HUES64 (cell line): ENCODE measurements around the gene RBP3. TPM values are rescaled to one million over a fixed set of nuclear protein-coding genes. Genes with fewer than 3 reads are reported as not detected.
A peak's percentile ranks its signal among the peaks of the same experiment; 100 is the strongest.

Source experiments
- H3K27ac ChIP-seq: 2 replicates; pipeline ENCODE4 v1.7.0; 2013; ENCODE audit warnings: low read depth, low read length, inconsistent platforms
- H3K27me3 ChIP-seq: 2 replicates; pipeline ENCODE4 v1.6.1; 2013; ENCODE audit warnings: mild to moderate bottlenecking, low read length; ENCODE audit not compliant: insufficient read depth
- H3K36me3 ChIP-seq: 2 replicates; pipeline ENCODE4 v1.6.1; 2013; ENCODE audit warnings: mild to moderate bottlenecking, low read length; ENCODE audit not compliant: insufficient read depth
- H3K4me1 ChIP-seq: 2 replicates; pipeline ENCODE4 v1.6.1; 2013; ENCODE audit warnings: mild to moderate bottlenecking, low read length, moderate library complexity; ENCODE audit not compliant: insufficient read depth
- H3K4me3 ChIP-seq: 2 replicates; pipeline ENCODE4 v1.5.1; 2013; ENCODE audit warnings: mild to moderate bottlenecking, low read length, moderate library complexity
- H3K9ac ChIP-seq: 2 replicates; pipeline ENCODE4 v1.6.1; 2013; ENCODE audit warnings: mild to moderate bottlenecking, low read depth, low read length
- H3K9me3 ChIP-seq: 2 replicates; pipeline ENCODE4 v1.6.1; 2013; ENCODE audit warnings: low read depth, low read length; ENCODE audit not compliant: insufficient read depth
- WGBS: fragments of 150-250, 120-280 bp; methylation state at CpG from one replicate; pipeline ENCODE4 v1.1.7; 2013; ENCODE audit warnings: missing lambda C conversion rate; 5-methylcytosine and 5-hydroxymethylcytosine counted together
- polyA plus RNA-seq, 2 experiments: library from polyadenylated mRNA; stranded (reverse); fragments of 50-300 nt; gene quantifications; one replicate each; pipeline ENCODE4 v1.2.3, GENCODE V29; 2013

RBP3 gene
- not detected for polyA plus RNA-seq (2013, experiment 1 of 2)
- polyA plus RNA-seq (2013, experiment 2 of 2): not detected

DNA sequence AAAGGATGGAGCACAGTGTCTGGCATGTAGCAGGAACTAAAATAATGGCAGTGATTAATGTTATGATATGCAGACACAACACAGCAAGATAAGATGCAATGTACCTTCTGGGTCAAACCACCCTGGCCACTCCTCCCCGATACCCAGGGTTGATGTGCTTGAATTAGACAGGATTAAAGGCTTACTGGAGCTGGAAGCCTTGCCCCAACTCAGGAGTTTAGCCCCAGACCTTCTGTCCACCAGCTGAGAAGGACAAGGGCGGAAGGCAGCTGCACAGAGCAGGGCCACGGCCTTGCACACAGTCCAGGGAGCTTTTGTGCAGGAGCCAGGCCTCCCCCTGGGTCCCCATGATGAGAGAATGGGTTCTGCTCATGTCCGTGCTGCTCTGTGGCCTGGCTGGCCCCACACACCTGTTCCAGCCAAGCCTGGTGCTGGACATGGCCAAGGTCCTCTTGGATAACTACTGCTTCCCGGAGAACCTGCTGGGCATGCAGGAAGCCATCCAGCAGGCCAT, at the start of gene RBP3:
Gene RBP3 (plus strand): TSS at position 226 of the 514 bp plus-strand sequence. CDS start 122 bp downstream, at position 348.
- 95% methylated on average over 5 of the region's 5 CpGs for WGBS
- no peaks in the 10 kb centered on the region for H3K4me1 ChIP-seq
- no peak within 1 kb of the TSS for H3K4me3 ChIP-seq
- H3K9me3 ChIP-seq: no peaks in the 10 kb centered on the region
- no peaks in the 10 kb centered on the region for H3K27me3 ChIP-seq
- H3K36me3 ChIP-seq: no peaks in the 10 kb centered on the region
- H3K9ac ChIP-seq: no peak within 1 kb of the TSS
- H3K27ac ChIP-seq: no peak within 1 kb of the TSS

GRCh38 chr10:47298715-47299114, 49.4 kb upstream of the RBP3 start:
- 82% methylated on average over 1 of the region's 1 CpG for WGBS
- Histone ChIP-seq H3K4me3 (no peak overlapping the region), H3K27ac (no peak overlapping the region), H3K9ac (no peak overlapping the region), H3K27me3 (peaks cover 59% of the 10 kb centered on the region), H3K36me3 (no peaks in the 10 kb centered on the region), H3K9me3 (no peaks in the 10 kb centered on the region), H3K4me1 (peaks cover 3% of the 10 kb centered on the region; the same call in 1 of the 2 replicates)

DNA sequence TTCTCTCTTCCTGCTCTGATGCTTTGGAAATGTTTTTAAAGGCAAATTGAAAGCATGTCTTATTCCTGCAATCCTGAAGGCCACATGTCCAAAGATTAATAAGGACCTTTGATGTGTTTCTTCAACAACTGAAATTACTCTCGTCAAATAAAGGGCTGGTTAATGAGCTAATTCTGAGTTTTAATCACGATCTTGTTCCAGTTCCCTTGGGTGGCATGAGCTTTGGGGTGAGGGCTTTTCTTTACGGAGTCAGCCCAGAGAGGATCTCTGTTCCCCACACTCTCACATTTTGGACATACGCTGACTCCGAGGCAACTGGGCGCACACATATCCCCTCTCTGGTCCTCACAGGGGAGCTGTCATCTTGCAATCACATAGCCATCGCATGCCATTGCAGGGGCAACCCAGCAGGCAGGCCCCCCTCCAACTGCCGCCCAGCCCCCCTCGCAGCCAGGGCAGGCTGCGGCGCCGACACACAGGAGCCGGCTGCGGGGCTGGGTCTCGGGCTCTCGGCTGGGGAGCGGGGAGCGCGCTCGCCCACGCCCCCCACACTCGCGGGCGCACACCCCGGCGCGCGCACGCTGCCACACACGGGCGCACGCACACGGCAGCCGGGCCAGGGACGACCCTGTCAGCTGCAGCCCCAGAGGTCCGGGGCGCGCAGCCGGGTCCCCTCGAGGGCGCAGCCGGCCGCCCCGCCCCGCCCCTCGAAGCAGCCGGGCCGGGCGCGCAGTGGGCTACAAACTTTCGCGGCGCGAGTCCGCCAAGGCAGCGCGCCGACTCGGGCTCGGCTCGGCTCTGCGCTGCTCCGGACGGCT, 48.3 kb upstream of the RBP3 start, which contains the start of gene GDF10:
Gene GDF10 (plus strand): TSS at position 587 of the 818 bp plus-strand sequence. CDS start 455 bp downstream, outside the sequence.
- peak within 1 kb of the TSS; percentile 24; the same call in 1 of the 2 replicates for H3K9ac ChIP-seq

GRCh38 chr10:47300429-47300931, 47.7 kb upstream of the RBP3 start:
- Histone ChIP-seq H3K4me1 (peaks cover 3% of the 10 kb centered on the region; the same call in 1 of the 2 replicates), H3K27ac (no peak overlapping the region), H3K36me3 (no peaks in the 10 kb centered on the region), H3K9me3 (no peaks in the 10 kb centered on the region), H3K4me3 (peak overlapping the region; percentile 60), H3K9ac (peak overlapping the region; percentile 24; the same call in 1 of the 2 replicates), H3K27me3 (peaks cover 62% of the 10 kb centered on the region)
- 5% methylated on average over 57 of the region's 57 CpGs for WGBS

More for the DNA sequence above, 48.3 kb upstream of the RBP3 start, which contains the start of gene GDF10:
- H3K4me3 ChIP-seq: peak within 1 kb of the TSS; percentile 60
- no peak within 1 kb of the TSS for H3K27ac ChIP-seq
- H3K36me3 ChIP-seq: no peaks in the 10 kb centered on the region
- peaks cover 62% of the 10 kb centered on the region for H3K27me3 ChIP-seq
- no peaks in the 10 kb centered on the region for H3K9me3 ChIP-seq
- H3K4me1 ChIP-seq: peaks cover 3% of the 10 kb centered on the region; the same call in 1 of the 2 replicates
- 7% methylated on average over 64 of the region's 64 CpGs for WGBS

DNA sequence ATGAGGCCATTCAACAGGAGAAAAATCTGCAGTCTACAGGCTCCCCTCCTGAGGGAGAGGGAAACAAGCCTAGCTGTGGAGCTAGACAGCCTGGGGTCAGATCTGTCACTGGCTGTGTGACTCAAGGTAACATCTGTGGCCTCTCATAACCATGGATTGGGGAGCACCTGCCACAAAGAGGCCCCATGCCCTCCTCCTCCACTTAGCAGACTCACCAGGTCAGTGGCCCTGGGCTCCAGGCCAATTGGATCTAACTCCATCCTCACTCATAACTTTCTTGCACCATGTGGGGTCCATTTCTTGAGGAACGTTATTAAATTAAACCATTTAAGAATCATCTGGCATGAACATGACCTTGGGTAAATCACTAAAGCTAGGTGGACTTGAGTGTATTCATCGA, 46.3 kb upstream of the RBP3 start:
- Histone ChIP-seq H3K9ac (no peak overlapping the region), H3K4me3 (no peak overlapping the region), H3K4me1 (peaks cover 3% of the 10 kb centered on the region; the same call in 1 of the 2 replicates), H3K36me3 (no peaks in the 10 kb centered on the region), H3K27ac (no peak overlapping the region), H3K27me3 (peaks cover 59% of the 10 kb centered on the region), H3K9me3 (no peaks in the 10 kb centered on the region)
- WGBS: 93% methylated on average over 2 of the region's 2 CpGs

GRCh38 chr10:47303105-47303504, 45.1 kb upstream of the RBP3 start:
- Histone ChIP-seq H3K36me3 (no peaks in the 10 kb centered on the region), H3K9ac (no peak overlapping the region), H3K9me3 (no peaks in the 10 kb centered on the region), H3K27ac (no peak overlapping the region), H3K27me3 (peaks cover 56% of the 10 kb centered on the region), H3K4me1 (peaks cover 3% of the 10 kb centered on the region; the same call in 1 of the 2 replicates), H3K4me3 (no peak overlapping the region)
- 92% methylated on average over 7 of the region's 7 CpGs for WGBS

- H3K27me3 ChIP-seq: peaks cover 50% of the 10 kb centered on the region
- H3K4me3 ChIP-seq: no peak overlapping the region
- H3K4me1 ChIP-seq: peaks cover 3% of the 10 kb centered on the region; the same call in 1 of the 2 replicates
- H3K27ac ChIP-seq: no peak overlapping the region
- H3K36me3 ChIP-seq: no peaks in the 10 kb centered on the region
- 95% methylated on average over 6 of the region's 6 CpGs for WGBS
- H3K9ac ChIP-seq: no peak overlapping the region
- no peaks in the 10 kb centered on the region for H3K9me3 ChIP-seq
These were observed 44.3 kb upstream of the RBP3 start for GRCh38 chr10:47303866-47304265.

GRCh38 chr10:47305566-47305965, 42.6 kb upstream of the RBP3 start:
- H3K4me3 ChIP-seq: no peak overlapping the region
- H3K27me3 ChIP-seq: peaks cover 33% of the 10 kb centered on the region
- no peak overlapping the region for H3K9ac ChIP-seq
- WGBS: 88% methylated on average over 2 of the region's 2 CpGs
- no peaks in the 10 kb centered on the region for H3K4me1 ChIP-seq
- H3K9me3 ChIP-seq: no peaks in the 10 kb centered on the region
- H3K36me3 ChIP-seq: no peaks in the 10 kb centered on the region
- no peak overlapping the region for H3K27ac ChIP-seq

- no peak overlapping the region for H3K4me3 ChIP-seq
- 90% methylated on average over 10 of the region's 10 CpGs for WGBS
- peaks cover 23% of the 10 kb centered on the region for H3K27me3 ChIP-seq
- no peaks in the 10 kb centered on the region for H3K4me1 ChIP-seq
- H3K36me3 ChIP-seq: no peaks in the 10 kb centered on the region
- no peaks in the 10 kb centered on the region for H3K9me3 ChIP-seq
- no peak overlapping the region for H3K9ac ChIP-seq
- no peak overlapping the region for H3K27ac ChIP-seq
These were observed 41.6 kb upstream of the RBP3 start for GRCh38 chr10:47306387-47307210.

- Histone ChIP-seq H3K9me3 (no peaks in the 10 kb centered on the region), H3K27ac (no peak overlapping the region), H3K4me1 (no peaks in the 10 kb centered on the region), H3K36me3 (no peaks in the 10 kb centered on the region), H3K9ac (no peak overlapping the region), H3K4me3 (no peak overlapping the region), H3K27me3 (peaks cover 15% of the 10 kb centered on the region)
- WGBS: 89% methylated on average over 3 of the region's 3 CpGs
These were observed 40.8 kb upstream of the RBP3 start for GRCh38 chr10:47307381-47307780.
